Body of pancreas (tissue), 4 donors: ENCODE measurements around the gene GNRH2.

Experiments used
- CTCF ChIP-seq, 7 experiments: fragments of 450-650 bp in 4 of 7; fragments of 200-600 bp in 3 of 7; sonication (generic) in 3 of 7; IDR thresholded peaks; one replicate each; pipeline ENCODE4 v1.5.1; 2016 to 2019; ENCODE audit warnings: antibody characterized with exemption in 7 of 7
- POLR2A ChIP-seq, 3 donors: fragments of 450-650 bp; IDR thresholded peaks; one replicate each; pipeline ENCODE4 v1.6.1; 2016; ENCODE audit warnings: antibody characterized with exemption in 3 of 3, mild to moderate bottlenecking in 2 of 3

GRCh38 chr20:3045042-3045815 lies 1.8 kb downstream of the GNRH2 start:
- TF ChIP-seq CTCF (IDR thresholded peaks at IDR 0.05), result no peak
- TF ChIP-seq POLR2A (IDR thresholded peaks at IDR 0.05), result no peak
